HG02623 (cell line): ENCODE measurements around the gene SCN1A.

ENCODE experiments used
- ATAC-seq: cut with Tn5 transposase; IDR thresholded peaks from one replicate; pipeline ENCODE4 v1.9.1; 2021; ENCODE audit warnings: moderate library complexity; ENCODE audit not compliant: unreplicated experiment

SCN1A gene

GRCh38 chr2:166082736-166083135, 45.1 kb downstream of the SCN1A start:
- ATAC-seq: no peak

- ATAC-seq: no peak
Measured at GRCh38 chr2:166081852-166082251, 46.0 kb downstream of the SCN1A start.

GRCh38 chr2:166081131-166081632, 46.6 kb downstream of the SCN1A start:
- ATAC-seq: no peak

- ATAC-seq: no peak
Measured at GRCh38 chr2:166074430-166074829, 53.4 kb downstream of the SCN1A start.

GRCh38 chr2:166074011-166074410, 53.8 kb downstream of the SCN1A start:
- ATAC-seq: no peak

GRCh38 chr2:166070231-166070630, 57.6 kb downstream of the SCN1A start:
- ATAC-seq: no peak

GRCh38 chr2:166068981-166069380, 58.8 kb downstream of the SCN1A start:
- ATAC-seq: no peak

- ATAC-seq: no peak
Measured at GRCh38 chr2:166067229-166067628, 60.6 kb downstream of the SCN1A start.

- no peak for ATAC-seq
Measured at GRCh38 chr2:166060191-166060590, 67.6 kb downstream of the SCN1A start.

- no peak for ATAC-seq
Measured at GRCh38 chr2:166057370-166058164, 70.3 kb downstream of the SCN1A start.

- no peak for ATAC-seq
Measured at GRCh38 chr2:166044853-166045483, 82.9 kb downstream of the SCN1A start.

GRCh38 chr2:166042768-166043390, 84.9 kb downstream of the SCN1A start:
- ATAC-seq: no peak

GRCh38 chr2:166042356-166042755, 85.5 kb downstream of the SCN1A start:
- ATAC-seq: no peak

- no peak for ATAC-seq
Measured at GRCh38 chr2:166041613-166042012, 86.2 kb downstream of the SCN1A start.

GRCh38 chr2:166032361-166032760, 95.5 kb downstream of the SCN1A start:
- ATAC-seq: no peak

- no peak for ATAC-seq
Measured at GRCh38 chr2:166031054-166031453, 96.8 kb downstream of the SCN1A start.

GRCh38 chr2:166025313-166025712, 102.5 kb downstream of the SCN1A start:
- no peak for ATAC-seq

- no peak for ATAC-seq
Measured at GRCh38 chr2:166017208-166017607, 110.6 kb downstream of the SCN1A start.

GRCh38 chr2:166013878-166014277, 113.9 kb downstream of the SCN1A start:
- no peak for ATAC-seq

GRCh38 chr2:166011660-166012059, 116.2 kb downstream of the SCN1A start:
- no peak for ATAC-seq

GRCh38 chr2:166000401-166000800, 127.4 kb downstream of the SCN1A start:
- no peak for ATAC-seq

GRCh38 chr2:165990846-165991245, 137.0 kb downstream of the SCN1A start:
- ATAC-seq: no peak
